GM12872 (cell line): ENCODE measurements around the gene PPDPF.

Source experiments
- TF ChIP-seq, protein P1 (sequence below): IDR thresholded peaks from 3 replicates; pipeline ENCODE4 v1.5.1; 2011; ENCODE audit warnings: low read depth, mild to moderate bottlenecking, low read length, moderate library complexity; ENCODE audit not compliant: insufficient read depth

The PPDPF gene

GRCh38 chr20:63554361-63555278 lies 34.1 kb downstream of the PPDPF start:
- TF ChIP-seq, protein P1, sequence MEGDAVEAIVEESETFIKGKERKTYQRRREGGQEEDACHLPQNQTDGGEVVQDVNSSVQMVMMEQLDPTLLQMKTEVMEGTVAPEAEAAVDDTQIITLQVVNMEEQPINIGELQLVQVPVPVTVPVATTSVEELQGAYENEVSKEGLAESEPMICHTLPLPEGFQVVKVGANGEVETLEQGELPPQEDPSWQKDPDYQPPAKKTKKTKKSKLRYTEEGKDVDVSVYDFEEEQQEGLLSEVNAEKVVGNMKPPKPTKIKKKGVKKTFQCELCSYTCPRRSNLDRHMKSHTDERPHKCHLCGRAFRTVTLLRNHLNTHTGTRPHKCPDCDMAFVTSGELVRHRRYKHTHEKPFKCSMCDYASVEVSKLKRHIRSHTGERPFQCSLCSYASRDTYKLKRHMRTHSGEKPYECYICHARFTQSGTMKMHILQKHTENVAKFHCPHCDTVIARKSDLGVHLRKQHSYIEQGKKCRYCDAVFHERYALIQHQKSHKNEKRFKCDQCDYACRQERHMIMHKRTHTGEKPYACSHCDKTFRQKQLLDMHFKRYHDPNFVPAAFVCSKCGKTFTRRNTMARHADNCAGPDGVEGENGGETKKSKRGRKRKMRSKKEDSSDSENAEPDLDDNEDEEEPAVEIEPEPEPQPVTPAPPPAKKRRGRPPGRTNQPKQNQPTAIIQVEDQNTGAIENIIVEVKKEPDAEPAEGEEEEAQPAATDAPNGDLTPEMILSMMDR, result no peak

- TF ChIP-seq, protein P1, result no peak
Observed at GRCh38 chr20:63555661-63556381, 35.3 kb downstream of the PPDPF start.

GRCh38 chr20:63556873-63557478 lies 36.4 kb downstream of the PPDPF start:
- TF ChIP-seq, protein P1, result no peak

GRCh38 chr20:63557481-63557891 lies 36.9 kb downstream of the PPDPF start:
- TF ChIP-seq, protein P1, result no peak

- TF ChIP-seq, protein P1, result no peak
Observed at GRCh38 chr20:63558804-63559484, 38.4 kb downstream of the PPDPF start.

DNA sequence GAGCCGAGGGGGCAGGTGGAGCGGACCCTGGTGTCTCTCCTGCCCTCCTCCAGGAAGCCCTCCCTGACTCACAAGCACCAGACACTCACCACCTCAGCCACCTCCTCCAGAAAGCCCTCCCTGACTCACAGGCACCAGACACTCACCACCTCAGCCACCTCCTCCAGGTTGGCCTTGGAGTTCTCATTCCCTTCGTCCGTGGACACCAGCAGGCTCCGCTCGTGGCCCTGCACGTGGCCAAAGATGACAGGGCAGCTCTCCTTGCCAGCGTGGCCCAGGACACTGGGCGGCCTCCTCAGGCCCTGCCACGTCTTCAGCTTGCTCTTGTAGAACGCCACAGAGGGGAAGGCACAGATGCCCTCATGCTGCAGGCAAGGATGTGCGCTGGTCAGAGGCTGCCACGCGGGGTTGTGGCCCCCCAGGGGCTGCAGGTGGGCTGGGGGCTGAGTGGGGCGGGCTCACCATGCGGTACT lies 39.8 kb downstream of the PPDPF start:
- TF ChIP-seq, protein P1, result no peak
